Heart left ventricle (tissue), 16 donors: ENCODE measurements around the gene PLBD1. TPM values are rescaled to one million over a fixed set of nuclear protein-coding genes. Genes with fewer than 3 reads are reported as not detected.

Experiments
- ATAC-seq, 4 donors: fragments of 200-7000 bp; cut with Tn5 transposase; one replicate each; pipeline ENCODE4 v1.9.1; 2020 to 2022; ENCODE audit warnings: moderate library complexity in 4 of 4, mild to moderate bottlenecking in 3 of 4, moderate number of reproducible peaks in 1 of 4
- DNase-seq, 5 donors: peaks; one replicate each; pipeline ENCODE4 v3.0.0-alpha.2; 2020
- H3K27ac ChIP-seq, 12 donors: fragments of 200-600 bp; sonication (generic) in 4 of 12; one replicate each; pipeline versions ENCODE4 v1.5.0 to v1.8.0; 2016 to 2022; ENCODE audit warnings: mild to moderate bottlenecking in 2 of 12
- H3K27me3 ChIP-seq, 9 donors: fragments of 200-600 bp; sonication (generic) in 2 of 9; one replicate each; pipeline versions ENCODE4 v1.5.1 to v1.8.0; 2016 to 2022; ENCODE audit warnings: mild to moderate bottlenecking in 3 of 9
- H3K36me3 ChIP-seq, 9 donors: fragments of 200-600 bp; sonication (generic) in 2 of 9; one replicate each; pipeline versions ENCODE4 v1.5.0 to v1.8.0; 2018 to 2022; ENCODE audit warnings: mild to moderate bottlenecking in 2 of 9
- H3K4me1 ChIP-seq, 12 donors: fragments of 200-600 bp; sonication (generic) in 4 of 12; one replicate each; pipeline versions ENCODE4 v1.5.0 to v1.8.0; 2016 to 2022; ENCODE audit warnings: mild to moderate bottlenecking in 3 of 12
- H3K4me3 ChIP-seq, 12 donors: fragments of 200-600 bp; sonication (generic) in 4 of 12; one replicate each; pipeline versions ENCODE4 v1.5.0 to v1.8.0; 2017 to 2022; ENCODE audit warnings: mild to moderate bottlenecking in 9 of 12, moderate library complexity in 4 of 12
- H3K9me3 ChIP-seq, 12 donors: fragments of 200-600 bp; sonication (generic) in 4 of 12; one replicate each; pipeline versions ENCODE4 v1.5.0 to v1.8.0; 2016 to 2022; ENCODE audit warnings: mild to moderate bottlenecking in 1 of 12
- CTCF ChIP-seq, 12 donors: fragments of 200-600 bp; sonication (generic) in 4 of 12; IDR thresholded peaks; one replicate each; pipeline versions ENCODE4 v1.5.0 to v1.8.0; 2018 to 2022; ENCODE audit warnings: antibody characterized with exemption in 12 of 12, mild to moderate bottlenecking in 5 of 12
- POLR2A ChIP-seq, 2 donors: fragments of 450-650 bp; IDR thresholded peaks; one replicate each; pipeline ENCODE4 v1.6.1; 2017; ENCODE audit warnings: antibody characterized with exemption in 2 of 2, mild to moderate bottlenecking in 2 of 2, moderate library complexity in 2 of 2
- WGBS, 4 donors: extraction: QIAGEN DNeasy Blood & Tissue Kit in 2 of 4; methylation state at CpG; one replicate each; pipeline versions ENCODE4 v1.1.5 to v1.1.7; 2013 to 2018; 5-methylcytosine and 5-hydroxymethylcytosine counted together
- intact Hi-C, 10 donors: fragments of 100-400 bp; cut with DNase I; formaldehyde crosslinking; loops; one replicate each; pipeline versions ENCODE4 v1.11.1 to v1.14.2; 2022
- polyA plus RNA-seq, 2 donors: library from polyadenylated mRNA; stranded (reverse); fragments of 200-250 nt; gene quantifications; one replicate each; pipeline ENCODE4 v1.2.3, GENCODE V29; 2013
- total RNA-seq, 9 donors: library from RNA; depleted of rRNA in 2 of 9; stranded (reverse); fragments of >200 nt in 2 of 9; fragmentation: NEBNext Ultra II Directional in 3 of 9; extraction: Animal tissue kit (Norgen Biotek cat#: 25700) in 3 of 9; gene quantifications; one replicate each; pipeline versions ENCODE4 v1.1.0 to v1.2.4, GENCODE V29; 2016 to 2023
- donor health status: ischemic (EF 13 %, LVEDD 7.1; RV severe dilation, severe dysfunction).
- donor health status: healthy with polysubstance abuse.
- donor health status: DM: no; HTN: yes; CAD: no.
- donor health status: DM: no; HTN: no; CAD: no.
- donor health status: ischemic (EF 25% LVEDD 6.9; RV normal size, moderate dysfunction).
- donor health status: ischemic (EF 25% LVEDD 5.7; RV mildly dilated, moderate dysfunction).
- donor health status: healthy.
- donor health status: DM: yes; HTN: yes; CAD: no.
- donor health status: ischemic (EF 35%, LVEDD 5.7; RV mildly dilated, moderate dysfunction).
- donor health status: nonischemic (EF 11% LVEDD 7.7; RV severe dilation, severe dysfunction).
- donor health status: DM: yes; HTN: yes; CAD: no.
- donor health status: PGD.
- donor health status: ischemic (EF 29% LVEDD 5.4; RV normal size, mild dysfunction).
- donor health status: nonischemic (EF 23%, LVEDD 6.1; RV moderate dilation, normal function).

PLBD1 gene
- total and polyA plus RNA-seq, 11 donors = 6.0 to 49.1 (median 25.0) TPM

GRCh38 chr12:14605401-14605989 is 37.8 kb upstream of the PLBD1 start:
- Histone ChIP-seq H3K4me3 (no peak overlapping the region), H3K9me3 (peaks cover 0 to 81% (median 43%) of the 10 kb centered on the region in 12 donors), H3K27ac (no peak overlapping the region), H3K36me3 (no peaks in the 10 kb centered on the region), H3K27me3 (no peaks in the 10 kb centered on the region), H3K4me1 (peaks cover 0 to 12% (median 0%) of the 10 kb centered on the region in 12 donors)
- no peak for DNase-seq
- intact Hi-C loops = no loop called here
- WGBS, 4 donors = 72 to 82% (median 77%) methylated on average over 3 of the region's 3 CpGs
- TF ChIP-seq CTCF (IDR thresholded peaks at IDR 0.05) (no peak), POLR2A (IDR thresholded peaks at IDR 0.05) (no peak)
- no peak for ATAC-seq

- Histone ChIP-seq H3K27me3 (no peaks in the 10 kb centered on the region), H3K4me1 (peaks cover 0 to 12% (median 0%) of the 10 kb centered on the region in 12 donors), H3K27ac (no peak overlapping the region), H3K4me3 (no peak overlapping the region), H3K36me3 (no peaks in the 10 kb centered on the region), H3K9me3 (peaks cover 0 to 67% (median 32%) of the 10 kb centered on the region in 12 donors)
- intact Hi-C loops = no loop called here
- no peak for DNase-seq
- ATAC-seq = no peak
- 76 to 81% (median 78%) methylated on average over 4 of the region's 4 CpGs for WGBS, 4 donors
- TF ChIP-seq POLR2A (IDR thresholded peaks at IDR 0.05) (no peak), CTCF (IDR thresholded peaks at IDR 0.05) (no peak)
These were observed 34.2 kb upstream of the PLBD1 start for GRCh38 chr12:14601692-14602478.

GRCh38 chr12:14597480-14597879 is 29.8 kb upstream of the PLBD1 start:
- ATAC-seq = no peak
- Histone ChIP-seq H3K9me3 (peaks cover 0 to 30% (median 5%) of the 10 kb centered on the region in 12 donors), H3K4me3 (no peak overlapping the region), H3K4me1 (peaks cover 0 to 10% (median 0%) of the 10 kb centered on the region in 12 donors), H3K27ac (no peak overlapping the region), H3K27me3 (no peaks in the 10 kb centered on the region), H3K36me3 (no peaks in the 10 kb centered on the region)
- intact Hi-C loops = no loop called here
- TF ChIP-seq CTCF (IDR thresholded peaks at IDR 0.05) = no peak
- TF ChIP-seq POLR2A (IDR thresholded peaks at IDR 0.05) = no peak
- no peak for DNase-seq
- 89 to 94% (median 93%) methylated on average over 3 of the region's 3 CpGs for WGBS, 4 donors

- DNase-seq = no peak
These were observed 24.0 kb upstream of the PLBD1 start for GRCh38 chr12:14591719-14592118.

More at GRCh38 chr12:14591719-14592118, 24.0 kb upstream of the PLBD1 start:
- no peak for ATAC-seq
- intact Hi-C loops = no loop called here
- Histone ChIP-seq H3K4me1 (peaks cover 0 to 9% (median 0%) of the 10 kb centered on the region in 12 donors), H3K27me3 (no peaks in the 10 kb centered on the region), H3K27ac (no peak overlapping the region), H3K4me3 (no peak overlapping the region), H3K36me3 (no peaks in the 10 kb centered on the region), H3K9me3 (peaks cover 0 to 7% (median 0%) of the 10 kb centered on the region in 12 donors)
- no peak for TF ChIP-seq CTCF (IDR thresholded peaks at IDR 0.05)
- TF ChIP-seq POLR2A (IDR thresholded peaks at IDR 0.05) = no peak
- WGBS, 4 donors = 14 to 29% (median 19%) methylated on average over 1 of the region's 1 CpG
